CD14-positive monocyte (primary cell): ENCODE measurements around the gene ME2. TPM values are rescaled to one million over a fixed set of nuclear protein-coding genes. Genes with fewer than 3 reads are reported as not detected.

Experiments used
- DNase-seq, 3 donors: peaks; one replicate each; pipeline ENCODE4 v3.0.0-alpha.2; 2011 to 2022
- H2AFZ ChIP-seq: 2 replicates; pipeline ENCODE4 v1.6.0; 2012; ENCODE audit warnings: mild to moderate bottlenecking, low read depth, low read length, inconsistent platforms; ENCODE audit not compliant: insufficient read depth, poor library complexity, severe bottlenecking
- H3K27ac ChIP-seq, 2 donors: 1 replicate in 1 of 2; 2 replicates in 1 of 2; pipeline ENCODE4 v1.5.1; 2012 to 2013; ENCODE audit warnings: low read length in 2 of 2, control low read depth in 1 of 2, inconsistent platforms in 1 of 2, low read depth in 1 of 2, mild to moderate bottlenecking in 1 of 2
- H3K27me3 ChIP-seq, 2 donors: one replicate each; pipeline versions ENCODE4 v1.6.0 to v1.6.1; 2011 to 2013; ENCODE audit warnings: low read length in 2 of 2; ENCODE audit not compliant: control insufficient read depth in 2 of 2, insufficient read depth in 2 of 2
- H3K36me3 ChIP-seq, 2 donors: replicated peaks in 1 of 2; 1 replicate in 1 of 2; 2 replicates in 1 of 2; pipeline versions ENCODE4 v1.5.1 to v1.6.1; 2012 to 2013; ENCODE audit warnings: low read length in 2 of 2, control low read depth in 1 of 2, inconsistent platforms in 1 of 2, mild to moderate bottlenecking in 1 of 2; ENCODE audit not compliant: insufficient read depth in 2 of 2, control insufficient read depth in 1 of 2
- H3K4me1 ChIP-seq, 2 donors: 1 replicate in 1 of 2; 2 replicates in 1 of 2; pipeline versions ENCODE4 v1.5.1 to v1.6.1; 2012 to 2013; ENCODE audit warnings: low read length in 2 of 2, control low read depth in 1 of 2, inconsistent platforms in 1 of 2, mild to moderate bottlenecking in 1 of 2, moderate library complexity in 1 of 2; ENCODE audit not compliant: insufficient read depth in 2 of 2, control insufficient read depth in 1 of 2
- H3K4me2 ChIP-seq: replicated peaks from 2 replicates; pipeline ENCODE3; 2012; ENCODE audit warnings: low read length, moderate library complexity, mild to moderate bottlenecking; ENCODE audit not compliant: poor library complexity, severe bottlenecking; ENCODE audit errors: extremely low read depth
- H3K4me3 ChIP-seq, 3 experiments: fragments of 200-600 bp in 1 of 3; sonication (generic) in 1 of 3; replicated peaks in 1 of 3; 1 replicate in 2 of 3; 2 replicates in 1 of 3; pipeline ENCODE4 v1.5.1; 2011 to 2013; ENCODE audit warnings: low read length in 3 of 3, mild to moderate bottlenecking in 3 of 3, control low read depth in 2 of 3, low read depth in 2 of 3, inconsistent platforms in 1 of 3, moderate library complexity in 1 of 3
- H3K79me2 ChIP-seq: 2 replicates; pipeline ENCODE4 v1.6.0; 2012; ENCODE audit warnings: mild to moderate bottlenecking, control low read depth, inconsistent platforms, low read length, moderate library complexity; ENCODE audit not compliant: insufficient read depth
- H3K9ac ChIP-seq: 2 replicates; pipeline ENCODE4 v1.6.0; 2017; ENCODE audit warnings: low read length, mild to moderate bottlenecking; ENCODE audit not compliant: insufficient read depth, poor library complexity, severe bottlenecking
- H3K9me3 ChIP-seq, 2 donors: replicated peaks in 1 of 2; 1 replicate in 1 of 2; 2 replicates in 1 of 2; pipeline versions ENCODE4 v1.5.1 to v1.6.1; 2012 to 2013; ENCODE audit warnings: low read length in 2 of 2, control low read depth in 1 of 2; ENCODE audit not compliant: control insufficient read depth in 1 of 2, insufficient read depth in 1 of 2
- H4K20me1 ChIP-seq: 2 replicates; pipeline ENCODE4 v1.6.0; 2012; ENCODE audit warnings: mild to moderate bottlenecking, low read length, control low read depth, moderate library complexity; ENCODE audit not compliant: insufficient read depth
- H3K27ac Mint-ChIP-seq, 7 donors: one replicate each; pipeline ENCODE4 v1.8.0; 2020; ENCODE audit warnings: mild to moderate bottlenecking in 7 of 7, mixed read lengths in 7 of 7, moderate library complexity in 6 of 7, inconsistent platforms in 2 of 7
- H3K27me3 Mint-ChIP-seq, 3 donors: one replicate each; pipeline ENCODE4 v1.8.0; 2021 to 2022; ENCODE audit warnings: low read depth in 3 of 3, mild to moderate bottlenecking in 3 of 3, mixed read lengths in 3 of 3, moderate library complexity in 3 of 3, inconsistent platforms in 1 of 3
- H3K36me3 Mint-ChIP-seq, 2 donors: one replicate each; pipeline ENCODE4 v1.8.0; 2020; ENCODE audit warnings: mixed read lengths in 2 of 2, inconsistent platforms in 1 of 2, mild to moderate bottlenecking in 1 of 2
- H3K4me1 Mint-ChIP-seq: one replicate; pipeline ENCODE4 v1.8.0; 2020; ENCODE audit warnings: mild to moderate bottlenecking, mixed read lengths
- H3K4me3 Mint-ChIP-seq, 2 donors: one replicate each; pipeline ENCODE4 v1.8.0; 2020; ENCODE audit warnings: mild to moderate bottlenecking in 2 of 2, mixed read lengths in 2 of 2, moderate library complexity in 1 of 2
- H3K9me3 Mint-ChIP-seq, 7 donors: one replicate each; pipeline ENCODE4 v1.8.0; 2020 to 2022; ENCODE audit warnings: mixed read lengths in 7 of 7, mild to moderate bottlenecking in 6 of 7, moderate library complexity in 6 of 7, inconsistent platforms in 2 of 7
- CTCF ChIP-seq: fragments of 200-600 bp; IDR thresholded peaks from one replicate; pipeline ENCODE4 v1.8.0; 2022; ENCODE audit warnings: antibody characterized with exemption, mild to moderate bottlenecking
- WGBS: methylation state at CpG from one replicate; pipeline ENCODE4 v1.1.5; 2013; ENCODE audit warnings: missing lambda C conversion rate; ENCODE audit not compliant: insufficient coverage; 5-methylcytosine and 5-hydroxymethylcytosine counted together
- intact Hi-C, 2 donors: fragments of 100-400 bp; cut with micrococcal nuclease; formaldehyde crosslinking; loops; one replicate each; pipeline versions ENCODE4 v1.15.0 to v1.15.1; 2023
- polyA plus RNA-seq, 3 donors: library from polyadenylated mRNA; depleted of rRNA in 1 of 3; unstranded in 2 of 3; stranded (reverse) in 1 of 3; fragments of 300-500 nt in 2 of 3; fragments of >200 nt in 1 of 3; fragmentation: Illumina TruSeq in 2 of 3; gene quantifications; 1 replicate in 2 of 3; 2 replicates in 1 of 3; pipeline ENCODE4 v1.2.3, GENCODE V29; 2012 to 2021

The ME2 gene
- polyA plus RNA-seq, 3 donors: 48.7 to 93.8 (median 71.7) TPM

GRCh38 chr18:50928551-50928950, 49.6 kb downstream of the ME2 start:
- Histone ChIP-seq H3K36me3 (peaks cover 63 to 92% of the 10 kb centered on the region in 2 donors), H3K27me3 (no peaks in the 10 kb centered on the region), H3K4me3 (no peak overlapping the region), H4K20me1 (peaks cover 4% of the 10 kb centered on the region), H3K4me1 (no peaks in the 10 kb centered on the region), H3K9ac (no peak overlapping the region), H3K79me2 (no peaks in the 10 kb centered on the region), H3K27ac (peak overlapping the region in 1 of 2 donors; percentile 51), H2AFZ (no peak overlapping the region), H3K9me3 (no peaks in the 10 kb centered on the region), H3K4me2 (no peak overlapping the region)
- DNase-seq: no peak
- peaks cover 70 to 81% of the 10 kb centered on the region in 2 donors for H3K36me3 Mint-ChIP-seq
- WGBS: no CpG with 5 or more reads among the region's 2 CpGs
- no peak for TF ChIP-seq CTCF
- no peaks in the 10 kb centered on the region for H3K4me1 Mint-ChIP-seq
- H3K27me3 Mint-ChIP-seq: no peaks in the 10 kb centered on the region
- H3K4me3 Mint-ChIP-seq: no peak overlapping the region
- peaks cover 0 to 4% (median 0%) of the 10 kb centered on the region in 7 donors for H3K9me3 Mint-ChIP-seq
- H3K27ac Mint-ChIP-seq: no peak overlapping the region
- intact Hi-C loops: no loop called here

GRCh38 chr18:50933684-50934083, 54.8 kb downstream of the ME2 start:
- peak overlapping the region in 1 of 7 donors; percentile 28 for H3K27ac Mint-ChIP-seq
- no peak overlapping the region for H3K4me3 ChIP-seq
- H3K9ac ChIP-seq: no peak overlapping the region
- H3K27ac ChIP-seq: no peak overlapping the region
- H3K79me2 ChIP-seq: no peaks in the 10 kb centered on the region
- no peak for DNase-seq
- no peak overlapping the region for H3K4me3 Mint-ChIP-seq
- no peak for TF ChIP-seq CTCF
- H3K4me2 ChIP-seq: no peak overlapping the region
- H3K4me1 ChIP-seq: no peaks in the 10 kb centered on the region
- no peaks in the 10 kb centered on the region for H3K4me1 Mint-ChIP-seq
- peaks cover 62 to 84% of the 10 kb centered on the region in 2 donors for H3K36me3 Mint-ChIP-seq
- no peaks in the 10 kb centered on the region for H3K27me3 Mint-ChIP-seq
- H3K9me3 Mint-ChIP-seq: no peaks in the 10 kb centered on the region
- intact Hi-C loops: no loop called here
- H3K9me3 ChIP-seq: no peaks in the 10 kb centered on the region
- H3K27me3 ChIP-seq: no peaks in the 10 kb centered on the region
- H3K36me3 ChIP-seq: peaks cover 44 to 90% of the 10 kb centered on the region in 2 donors
- H2AFZ ChIP-seq: no peak overlapping the region
- H4K20me1 ChIP-seq: peaks cover 6% of the 10 kb centered on the region
- 100% methylated on average over 2 of the region's 5 CpGs for WGBS
